Tibial artery (tissue), 4 donors: ENCODE measurements around the gene CDCP2.

Experiments
- DNase-seq, 2 donors: peaks; one replicate each; pipeline ENCODE4 v3.0.0-alpha.2; 2019
- H3K27ac ChIP-seq, 2 donors: fragments of 200-600 bp; sonication (generic) in 1 of 2; 1 replicate in 1 of 2; 2 replicates in 1 of 2; pipeline ENCODE4 v1.5.1; 2018 to 2019; ENCODE audit warnings: mild to moderate bottlenecking in 1 of 2
- H3K27me3 ChIP-seq, 2 donors: fragments of 200-600 bp; sonication (generic) in 1 of 2; one replicate each; pipeline versions ENCODE4 v1.5.1 to v1.6.0; 2016 to 2019
- H3K36me3 ChIP-seq, 3 donors: fragments of 200-600 bp; sonication (generic) in 2 of 3; one replicate each; pipeline ENCODE4 v1.5.1; 2016 to 2019; ENCODE audit warnings: mild to moderate bottlenecking in 2 of 3
- H3K4me1 ChIP-seq, 4 donors: fragments of 200-600 bp; sonication (generic) in 2 of 4; 1 replicate in 3 of 4; 2 replicates in 1 of 4; pipeline ENCODE4 v1.5.1; 2016 to 2019
- H3K4me3 ChIP-seq, 2 donors: fragments of 200-600 bp; sonication (generic) in 1 of 2; 1 replicate in 1 of 2; 2 replicates in 1 of 2; pipeline ENCODE4 v1.5.1; 2018 to 2019; ENCODE audit warnings: mild to moderate bottlenecking in 2 of 2
- H3K9me3 ChIP-seq, 3 donors: fragments of 200-600 bp; sonication (generic) in 1 of 3; one replicate each; pipeline ENCODE4 v1.5.1; 2016 to 2019
- intact Hi-C: fragments of 100-400 bp; cut with DNase I; formaldehyde crosslinking; loops from one replicate; pipeline ENCODE4 v1.15.0; 2023; ENCODE audit warnings: low total_unique reads
- TF ChIP-seq, protein P1 (sequence below), 2 experiments: fragments of 200-600 bp in 1 of 2; fragments of 450-650 bp in 1 of 2; IDR thresholded peaks; one replicate each; pipeline ENCODE4 v1.5.1; 2017 to 2019; ENCODE audit warnings: antibody characterized with exemption in 2 of 2, mild to moderate bottlenecking in 1 of 2, moderate library complexity in 1 of 2

Gene CDCP2

GRCh38 chr1:54112705-54113368, 40.0 kb downstream of the CDCP2 start:
- Histone ChIP-seq H3K36me3 (no peaks in the 10 kb centered on the region), H3K9me3 (no peaks in the 10 kb centered on the region), H3K27me3 (peaks cover 0 to 3% of the 10 kb centered on the region in 2 donors), H3K4me1 (no peaks in the 10 kb centered on the region), H3K4me3 (no peak overlapping the region), H3K27ac (no peak overlapping the region)
- intact Hi-C loops = no loop called here
- DNase-seq = no peak
- TF ChIP-seq, protein P1, sequence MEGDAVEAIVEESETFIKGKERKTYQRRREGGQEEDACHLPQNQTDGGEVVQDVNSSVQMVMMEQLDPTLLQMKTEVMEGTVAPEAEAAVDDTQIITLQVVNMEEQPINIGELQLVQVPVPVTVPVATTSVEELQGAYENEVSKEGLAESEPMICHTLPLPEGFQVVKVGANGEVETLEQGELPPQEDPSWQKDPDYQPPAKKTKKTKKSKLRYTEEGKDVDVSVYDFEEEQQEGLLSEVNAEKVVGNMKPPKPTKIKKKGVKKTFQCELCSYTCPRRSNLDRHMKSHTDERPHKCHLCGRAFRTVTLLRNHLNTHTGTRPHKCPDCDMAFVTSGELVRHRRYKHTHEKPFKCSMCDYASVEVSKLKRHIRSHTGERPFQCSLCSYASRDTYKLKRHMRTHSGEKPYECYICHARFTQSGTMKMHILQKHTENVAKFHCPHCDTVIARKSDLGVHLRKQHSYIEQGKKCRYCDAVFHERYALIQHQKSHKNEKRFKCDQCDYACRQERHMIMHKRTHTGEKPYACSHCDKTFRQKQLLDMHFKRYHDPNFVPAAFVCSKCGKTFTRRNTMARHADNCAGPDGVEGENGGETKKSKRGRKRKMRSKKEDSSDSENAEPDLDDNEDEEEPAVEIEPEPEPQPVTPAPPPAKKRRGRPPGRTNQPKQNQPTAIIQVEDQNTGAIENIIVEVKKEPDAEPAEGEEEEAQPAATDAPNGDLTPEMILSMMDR (IDR thresholded peaks at IDR 0.05) = no peak

DNA sequence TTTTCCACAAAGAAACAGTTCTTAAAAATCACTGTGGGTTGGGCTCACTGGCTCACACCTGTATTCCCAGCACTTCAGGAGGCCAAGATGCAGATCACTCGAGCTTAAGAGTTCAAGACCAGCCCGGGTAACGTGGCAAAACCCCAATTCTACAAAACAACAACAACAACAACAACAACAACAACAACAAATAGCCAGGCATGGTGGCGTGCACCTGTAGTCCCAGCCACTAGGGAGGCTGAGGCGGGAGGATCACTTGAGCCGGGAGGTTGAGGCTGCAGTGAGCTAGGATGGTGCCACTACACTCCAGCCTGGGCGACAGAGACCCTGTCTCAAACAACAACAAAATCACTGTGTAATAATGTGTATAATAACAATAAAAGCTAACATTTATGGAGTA, 40.8 kb downstream of the CDCP2 start:
- no peaks in the 10 kb centered on the region for H3K27me3 ChIP-seq
- TF ChIP-seq, protein P1 (IDR thresholded peaks at IDR 0.05) = no peak
- intact Hi-C loops = no loop called here

DNA sequence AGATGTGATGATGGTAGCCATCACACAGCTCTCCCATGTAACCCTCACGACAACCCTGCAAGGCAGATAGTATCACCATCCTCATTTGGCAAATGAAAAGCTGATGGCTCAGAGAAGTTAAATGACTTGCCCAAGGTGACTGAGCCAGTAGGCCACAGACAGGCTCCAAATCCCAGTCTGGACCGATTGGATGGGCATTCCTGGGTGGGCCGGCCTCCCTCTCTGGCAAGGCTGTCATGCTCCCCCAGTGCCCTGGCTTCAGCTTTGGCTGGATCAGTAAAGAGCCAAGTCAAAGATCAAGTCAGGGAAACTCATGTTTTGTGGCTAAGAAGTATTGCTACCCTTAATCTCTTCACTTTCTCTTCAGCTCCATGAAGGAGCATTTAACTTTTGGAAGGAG, 41.2 kb downstream of the CDCP2 start:
- Histone ChIP-seq H3K36me3 (no peaks in the 10 kb centered on the region), H3K27me3 (no peaks in the 10 kb centered on the region), H3K4me3 (no peak overlapping the region), H3K4me1 (no peaks in the 10 kb centered on the region), H3K27ac (no peak overlapping the region), H3K9me3 (no peaks in the 10 kb centered on the region)
- TF ChIP-seq, protein P1 (IDR thresholded peaks at IDR 0.05) = no peak
- intact Hi-C loops = no loop called here
- no peak for DNase-seq

More for the DNA sequence above, 40.8 kb downstream of the CDCP2 start:
- H3K4me1 ChIP-seq = no peaks in the 10 kb centered on the region
- H3K4me3 ChIP-seq = no peak overlapping the region
- H3K27ac ChIP-seq = no peak overlapping the region
- no peaks in the 10 kb centered on the region for H3K9me3 ChIP-seq
- no peaks in the 10 kb centered on the region for H3K36me3 ChIP-seq
- DNase-seq = no peak

DNA sequence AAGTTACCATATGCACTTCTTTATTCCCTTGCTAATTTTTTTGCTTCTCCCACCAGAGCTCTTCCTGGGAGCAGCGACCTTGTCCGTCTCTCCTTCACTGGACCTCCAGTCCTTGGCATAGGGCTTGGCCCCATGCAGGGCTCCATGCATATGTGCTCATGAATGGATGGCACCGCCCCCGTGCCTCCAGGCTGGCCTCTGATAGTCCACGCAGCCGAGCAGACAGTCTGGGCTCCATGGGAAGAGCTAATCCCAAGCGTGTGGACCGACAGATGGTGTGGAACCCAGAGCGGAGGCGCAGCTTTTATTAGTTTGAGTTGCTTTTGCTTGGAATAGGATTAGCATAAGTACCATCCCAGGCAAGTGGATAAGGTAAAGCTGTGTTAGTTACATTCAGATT, 41.8 kb downstream of the CDCP2 start:
- Histone ChIP-seq H3K4me1 (no peaks in the 10 kb centered on the region), H3K36me3 (no peaks in the 10 kb centered on the region), H3K27me3 (no peaks in the 10 kb centered on the region), H3K9me3 (no peaks in the 10 kb centered on the region), H3K27ac (no peak overlapping the region), H3K4me3 (no peak overlapping the region)
- TF ChIP-seq, protein P1 (IDR thresholded peaks at IDR 0.05) = no peak
- DNase-seq = no peak
- intact Hi-C loops = no loop called here

GRCh38 chr1:54109129-54110090, 43.4 kb downstream of the CDCP2 start:
- no peak for DNase-seq
- no peak overlapping the region for H3K4me3 ChIP-seq
- H3K9me3 ChIP-seq = no peaks in the 10 kb centered on the region
- H3K27ac ChIP-seq = no peak overlapping the region
- intact Hi-C loops = no loop called here
- H3K27me3 ChIP-seq = no peaks in the 10 kb centered on the region
- H3K36me3 ChIP-seq = no peaks in the 10 kb centered on the region
- H3K4me1 ChIP-seq = no peaks in the 10 kb centered on the region
- TF ChIP-seq, protein P1 (IDR thresholded peaks at IDR 0.05) = no peak
